Posterior vena cava (tissue), 2 donors: ENCODE results near the gene PLAC1. TPM values are rescaled to one million over a fixed set of nuclear protein-coding genes. Genes with fewer than 3 reads are reported as not detected.

Experiments used
- DNase-seq: peaks from one replicate; pipeline ENCODE4 v3.0.0-alpha.2; 2020; ENCODE audit warnings: low spot score
- intact Hi-C, 2 donors: fragments of 100-400 bp; cut with DNase I; formaldehyde crosslinking; loops; one replicate each; pipeline versions ENCODE4 v1.14.1 to v1.14.2; 2022 to 2023
- total RNA-seq, 2 donors: library from RNA; stranded (reverse); fragmentation: NEBNext Ultra II Directional; extraction: Animal tissue kit (Norgen Biotek cat#: 25700); gene quantifications; one replicate each; pipeline ENCODE4 v1.2.1, GENCODE V29; 2021
- donor health status: DM: yes; HTN: yes; CAD: no.
- donor health status: DM: yes; HTN: yes; CAD: no.

PLAC1 gene
- total RNA-seq, 2 donors from 2014 or later: not detected

DNA sequence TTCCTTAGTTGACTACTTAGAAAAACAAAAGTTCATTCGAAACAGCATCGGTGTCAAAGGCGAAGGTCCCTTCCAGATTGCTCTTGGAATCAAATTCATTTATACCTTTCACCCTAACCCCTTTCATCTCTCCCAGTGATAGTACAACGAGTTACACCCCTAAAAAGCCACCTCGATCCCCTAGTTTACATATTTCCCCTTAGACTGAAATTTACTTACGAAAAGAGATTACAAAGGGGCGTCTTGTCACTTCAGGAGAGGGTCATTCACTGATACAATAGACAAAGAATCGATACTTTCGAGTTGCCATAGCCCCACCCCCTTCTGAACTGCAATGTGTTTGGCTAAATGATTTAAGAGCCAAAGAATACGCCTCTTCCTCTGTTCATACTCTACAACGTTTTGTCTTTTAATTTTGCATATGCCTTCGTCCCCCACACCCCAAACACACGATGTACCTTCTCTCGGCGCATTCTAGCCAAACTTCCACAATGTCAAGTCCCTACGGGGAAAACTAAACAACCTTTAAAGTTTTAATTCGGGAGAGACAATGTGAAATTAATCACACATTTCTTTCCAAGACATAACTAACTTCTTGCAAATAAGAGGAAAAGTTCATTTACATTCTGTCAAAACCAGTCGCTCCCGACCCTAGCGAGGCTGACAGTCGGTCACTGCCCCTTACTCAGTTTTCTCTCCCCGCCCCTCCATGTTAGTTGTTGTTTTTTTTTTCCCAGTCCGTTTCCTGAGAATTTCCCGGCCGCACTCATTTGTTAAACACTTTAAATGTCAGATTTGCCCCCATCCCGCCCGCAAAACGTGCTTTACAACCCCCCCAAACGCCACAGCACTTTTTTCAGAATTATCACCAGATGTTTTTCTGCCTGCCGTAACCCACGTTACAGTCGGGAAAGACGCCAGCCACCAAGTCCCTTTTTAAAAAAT, 109.7 kb downstream of the PLAC1 start:
- intact Hi-C loops: no loop called here

DNA sequence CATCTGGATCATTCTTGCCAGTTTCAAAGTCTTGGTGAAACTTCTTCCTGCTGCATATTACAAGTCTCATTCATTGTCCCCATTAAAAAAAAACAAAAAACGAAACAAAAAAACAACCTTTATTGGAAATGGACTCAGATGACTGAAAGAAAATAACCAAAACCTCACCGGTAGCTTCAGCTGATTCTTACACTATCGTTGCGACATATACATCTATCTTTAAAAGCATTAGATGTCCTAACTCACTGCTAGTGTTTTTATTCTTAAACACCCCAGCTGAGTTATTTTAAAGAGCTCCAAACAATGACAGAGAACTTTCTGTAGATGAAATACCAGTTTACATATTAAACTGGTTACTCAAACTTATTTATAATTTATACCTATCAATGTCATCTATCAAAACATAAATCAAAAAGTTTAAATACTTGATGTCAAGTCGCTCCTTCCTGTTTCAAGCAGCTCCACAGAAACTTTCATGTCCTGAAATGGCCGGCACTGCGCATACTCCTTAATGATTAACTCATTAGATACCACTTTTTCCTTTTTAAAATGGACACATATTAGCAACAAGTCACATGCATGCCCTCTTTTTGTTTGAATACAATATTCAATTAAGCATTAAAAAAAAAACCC, 111.1 kb downstream of the PLAC1 start:
- DNase-seq: no peak
- intact Hi-C loops: no loop called here

More for the DNA sequence above, 109.7 kb downstream of the PLAC1 start:
- DNase-seq: no peak

DNA sequence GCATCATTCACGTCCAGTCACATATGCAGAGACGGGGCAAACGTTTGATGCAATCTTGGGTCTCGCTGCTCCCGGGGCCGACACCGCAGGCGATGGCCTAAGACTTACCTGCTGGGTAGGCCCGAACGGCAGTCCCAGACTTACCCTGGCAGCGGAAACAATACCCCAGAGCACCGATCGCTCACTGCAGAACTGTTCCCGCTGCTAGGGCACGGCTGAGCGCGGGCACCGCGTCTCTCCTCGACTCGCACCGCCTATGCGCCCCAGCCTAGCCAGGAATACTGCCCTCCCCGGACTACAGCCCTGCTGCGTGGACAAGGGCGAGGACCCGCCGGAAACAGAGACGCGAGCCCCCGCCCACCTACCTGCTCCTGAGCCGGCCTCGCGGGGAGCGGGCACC, 112.1 kb downstream of the PLAC1 start:
- DNase-seq: no peak
- intact Hi-C loops: no loop called here

DNA sequence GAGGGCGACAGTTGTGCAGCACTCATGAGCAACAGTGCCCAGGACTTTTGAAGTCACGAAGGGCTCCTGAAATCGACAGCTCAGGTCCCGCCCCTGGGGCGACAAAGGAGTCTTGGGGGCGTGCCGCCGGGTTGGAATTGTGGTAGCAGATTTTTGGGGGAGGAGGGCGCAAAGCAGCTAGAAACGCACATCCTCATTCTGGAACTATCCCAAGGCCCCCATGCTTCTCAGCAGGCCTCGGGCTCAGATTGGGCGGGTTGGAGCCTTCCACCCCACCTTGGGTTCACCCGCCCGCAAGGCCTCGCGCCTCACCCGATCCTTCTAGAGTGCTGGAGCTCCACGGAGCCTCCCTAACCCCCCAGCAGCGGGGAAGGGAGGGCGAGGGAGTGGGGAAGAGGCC, 112.8 kb downstream of the PLAC1 start:
- intact Hi-C loops: no loop called here
- DNase-seq: no peak

DNA sequence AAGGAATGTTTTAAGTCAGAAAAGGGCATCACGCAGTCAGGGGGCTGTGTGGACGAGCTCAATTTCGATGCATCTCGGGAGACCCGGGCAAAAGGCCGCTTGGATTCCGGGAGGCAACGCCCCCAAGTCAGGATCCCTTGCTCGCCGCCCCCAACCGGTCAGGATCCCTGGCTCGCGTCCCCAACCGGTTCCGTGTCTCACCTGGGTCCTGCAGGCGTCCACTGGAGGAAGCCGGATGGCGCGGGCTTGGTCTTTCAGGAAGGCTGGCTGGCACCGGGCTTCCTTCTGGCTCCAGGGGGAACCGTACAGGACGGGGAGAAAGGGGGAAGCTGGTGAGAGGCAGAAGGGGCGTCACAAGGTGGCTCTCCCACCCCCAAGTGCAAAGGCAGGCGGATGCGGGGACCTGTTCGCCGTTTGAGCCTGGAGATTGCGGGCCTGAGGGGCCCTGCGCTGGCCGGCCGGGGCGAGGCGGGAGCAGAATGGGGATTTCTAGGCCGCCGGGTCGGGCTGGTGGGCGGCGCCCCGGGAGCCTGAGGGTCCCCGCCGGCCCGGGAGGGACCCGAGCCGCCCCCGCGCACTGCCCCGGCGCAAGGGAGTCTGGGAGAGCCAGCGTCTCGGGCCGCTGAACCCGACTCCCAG, 113.6 kb downstream of the PLAC1 start:
- DNase-seq: peak; percentile 78

DNA sequence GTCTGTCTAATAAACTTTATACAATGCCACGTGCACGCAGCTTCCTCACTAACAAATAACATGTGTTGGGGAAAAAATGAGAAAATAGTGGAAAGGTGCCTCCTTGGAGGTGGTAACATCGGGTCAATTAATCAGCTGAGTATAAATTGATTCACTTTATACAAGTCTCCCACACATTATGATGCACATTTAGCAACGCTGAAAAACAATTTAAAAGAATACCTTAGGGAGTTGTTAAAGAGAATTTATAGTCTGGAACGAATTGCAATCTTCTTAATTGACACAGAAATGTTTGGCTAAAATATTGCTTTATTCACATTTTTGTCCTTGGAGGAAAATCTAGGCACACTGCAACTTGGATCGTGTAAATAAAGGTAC, 114.1 kb downstream of the PLAC1 start:
- intact Hi-C loops: no loop called here
- DNase-seq: no peak

More for the DNA sequence above, 113.6 kb downstream of the PLAC1 start:
- intact Hi-C loops: no loop called here

DNA sequence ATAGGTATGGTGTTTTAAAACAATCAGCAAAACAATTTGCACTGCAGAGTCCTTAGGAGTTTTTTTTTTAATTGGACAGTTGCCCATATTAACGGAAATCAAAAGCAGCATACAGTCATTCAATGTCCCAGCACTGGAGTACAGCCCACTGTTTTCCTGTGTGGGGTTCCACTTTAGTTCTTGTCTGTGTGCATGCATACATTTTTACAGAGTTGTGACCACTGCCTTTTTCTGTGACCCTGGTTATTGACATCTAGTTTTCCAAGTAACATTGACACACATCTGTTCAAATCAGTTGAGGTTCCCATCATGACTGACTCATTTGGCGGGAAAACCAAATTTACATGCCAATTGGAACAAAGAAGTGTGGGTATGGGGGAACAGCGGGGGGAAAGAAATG, 115.0 kb downstream of the PLAC1 start:
- intact Hi-C loops: no loop called here
- no peak for DNase-seq

DNA sequence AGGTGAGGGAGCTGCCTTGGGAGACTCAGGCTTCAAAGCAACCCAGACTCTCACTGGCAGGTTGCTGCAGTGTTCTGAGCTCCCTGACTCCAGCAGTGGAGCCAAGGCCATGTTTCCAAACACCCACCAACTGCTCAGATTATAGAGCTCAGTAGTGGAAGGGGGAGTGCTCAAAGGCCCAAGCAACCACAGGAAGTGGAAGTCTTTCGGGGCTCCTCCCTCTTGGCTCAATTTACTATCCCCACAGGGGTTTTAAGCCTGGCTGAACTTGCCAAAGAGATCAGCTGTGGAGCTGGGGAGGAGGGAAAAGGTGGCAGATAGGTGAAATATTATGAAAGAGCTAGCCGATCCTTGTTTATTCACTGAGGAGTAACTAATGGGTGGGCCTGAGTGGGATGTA, 115.8 kb downstream of the PLAC1 start:
- DNase-seq: no peak
- intact Hi-C loops: no loop called here

DNA sequence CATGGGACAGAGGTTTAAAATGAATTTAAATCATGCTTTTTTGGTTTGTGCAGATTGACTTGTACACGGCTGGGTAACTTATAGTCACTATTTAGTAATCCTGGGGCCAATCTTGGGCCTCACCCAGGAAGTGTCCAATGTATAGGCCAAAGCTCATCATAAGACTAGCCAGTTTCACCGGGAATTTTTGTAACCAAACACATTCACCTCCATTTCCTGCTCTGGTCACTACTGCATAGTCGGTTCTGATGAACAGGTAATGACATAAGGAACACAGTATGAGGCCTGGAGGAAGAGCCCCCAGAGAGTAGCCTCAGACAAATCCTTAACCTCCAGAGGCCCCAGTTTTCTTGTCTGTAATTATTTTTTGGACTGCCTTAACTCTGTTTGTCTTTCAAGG, 116.4 kb downstream of the PLAC1 start:
- intact Hi-C loops: no loop called here
- no peak for DNase-seq

DNA sequence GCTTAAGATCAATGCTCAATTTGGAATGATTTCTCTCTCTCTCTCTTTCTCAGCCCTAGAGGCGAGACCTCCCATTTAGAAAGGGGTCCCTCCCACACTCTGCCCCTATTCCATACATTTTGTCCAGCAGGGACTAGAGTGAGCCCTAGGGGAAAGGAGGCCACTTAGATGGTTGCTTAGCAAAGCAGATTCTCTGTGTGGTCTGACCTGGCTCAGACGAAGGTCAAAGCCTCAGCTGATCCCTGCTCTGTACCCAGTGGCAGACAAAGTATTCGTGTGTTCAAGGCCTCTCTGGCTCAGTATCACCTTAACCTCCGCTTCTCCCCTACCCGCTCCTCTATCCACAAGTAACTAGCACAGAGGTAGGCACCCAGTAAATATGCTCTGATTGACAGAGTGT, 120.0 kb downstream of the PLAC1 start:
- no peak for DNase-seq
- intact Hi-C loops: no loop called here

DNA sequence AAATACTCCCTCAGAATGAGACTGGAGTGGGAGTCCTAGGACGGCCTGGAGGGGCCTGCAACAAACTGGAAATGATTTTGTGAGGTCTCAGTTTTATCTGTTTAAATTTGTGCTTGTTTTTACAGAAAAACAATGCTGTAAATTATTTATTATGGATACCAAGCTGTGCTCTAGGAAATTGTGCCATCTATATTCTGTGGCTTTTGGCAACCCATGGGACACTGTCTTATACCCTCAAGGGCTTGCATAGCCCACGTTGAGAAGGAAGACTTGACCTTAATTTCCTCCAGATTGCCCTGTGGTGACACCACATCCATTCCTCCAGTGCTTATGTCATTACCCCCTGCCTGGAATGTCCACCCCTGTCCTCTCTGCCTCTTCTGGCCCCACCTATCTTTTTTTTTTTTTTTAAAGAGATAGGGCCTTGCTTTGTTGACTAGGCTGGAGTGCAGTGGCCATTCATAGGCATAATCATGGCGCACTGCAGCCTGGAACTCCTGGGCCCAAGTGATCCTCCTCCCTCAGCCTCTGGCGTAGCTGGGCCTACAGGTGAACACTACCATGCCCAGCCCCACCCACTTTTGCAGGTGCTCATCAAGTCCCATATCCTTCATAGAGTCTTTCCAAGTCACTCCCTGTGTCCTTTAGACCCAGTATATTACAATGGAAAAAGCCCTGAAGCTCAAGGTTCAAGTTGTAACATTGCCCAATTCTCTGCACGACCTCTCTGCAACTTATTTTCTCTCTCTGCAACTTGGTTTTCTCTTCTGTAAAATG, 120.9 kb downstream of the PLAC1 start:
- DNase-seq: no peak
- intact Hi-C loops: no loop called here

DNA sequence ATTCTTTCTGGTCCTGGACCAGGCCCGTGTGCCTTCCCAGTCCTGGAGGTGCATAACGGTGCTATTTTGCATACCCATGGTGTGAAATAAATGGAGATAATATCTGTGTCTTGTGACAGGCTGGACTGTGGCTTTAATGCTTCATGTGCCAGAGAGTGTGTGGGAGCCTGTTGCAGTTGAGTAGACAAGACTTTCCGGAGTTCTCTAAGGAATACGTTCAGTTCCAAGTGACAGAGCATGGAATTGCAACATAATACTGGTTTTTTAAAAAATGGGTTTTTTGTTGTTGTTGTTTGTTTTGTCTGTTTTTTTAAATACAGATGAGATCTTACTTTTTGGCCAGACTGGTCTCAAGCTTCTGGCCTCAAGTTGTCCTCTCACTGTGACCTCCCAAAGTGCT, 124.3 kb downstream of the PLAC1 start:
- DNase-seq: no peak
- intact Hi-C loops: no loop called here

DNA sequence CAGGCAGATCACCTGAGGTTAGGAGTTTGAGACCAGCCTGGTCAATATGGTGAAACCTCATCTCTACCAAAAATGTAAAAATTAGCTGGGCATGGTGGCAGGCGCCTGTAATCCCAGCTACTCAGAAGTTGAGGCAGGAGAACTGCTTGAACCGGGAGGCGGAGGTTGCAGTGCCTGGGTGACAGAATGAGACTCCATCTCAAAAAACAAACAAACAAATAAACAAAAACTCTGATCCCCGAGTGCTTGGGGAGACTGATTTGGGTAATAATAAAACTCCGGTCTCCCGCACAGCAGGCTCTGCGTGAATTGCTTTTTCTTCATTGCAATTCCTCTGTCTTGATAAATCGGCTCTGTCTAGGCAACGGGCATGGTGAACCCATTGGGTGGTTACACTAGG, 124.9 kb downstream of the PLAC1 start:
- no peak for DNase-seq
- intact Hi-C loops: no loop called here

DNA sequence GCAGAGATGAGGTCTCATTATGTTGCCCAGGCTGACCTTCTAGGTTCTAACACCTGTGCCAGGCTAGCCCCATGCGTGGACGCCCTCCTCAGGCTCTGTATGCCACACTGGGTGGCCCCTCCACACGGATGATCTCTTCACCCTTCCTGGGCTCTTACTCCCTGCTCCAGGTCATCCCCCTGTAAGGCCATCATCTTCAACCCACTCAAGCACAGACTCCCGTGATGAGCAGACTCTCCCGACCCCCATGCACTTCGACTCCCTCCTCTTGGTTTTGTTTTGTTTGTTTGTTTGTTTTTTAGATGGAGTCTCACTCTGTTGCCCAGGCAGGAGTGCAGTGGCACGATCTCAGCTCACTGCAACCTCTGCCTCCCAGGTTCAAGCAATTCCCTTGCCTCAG, 127.4 kb downstream of the PLAC1 start:
- intact Hi-C loops: no loop called here
- no peak for DNase-seq

DNA sequence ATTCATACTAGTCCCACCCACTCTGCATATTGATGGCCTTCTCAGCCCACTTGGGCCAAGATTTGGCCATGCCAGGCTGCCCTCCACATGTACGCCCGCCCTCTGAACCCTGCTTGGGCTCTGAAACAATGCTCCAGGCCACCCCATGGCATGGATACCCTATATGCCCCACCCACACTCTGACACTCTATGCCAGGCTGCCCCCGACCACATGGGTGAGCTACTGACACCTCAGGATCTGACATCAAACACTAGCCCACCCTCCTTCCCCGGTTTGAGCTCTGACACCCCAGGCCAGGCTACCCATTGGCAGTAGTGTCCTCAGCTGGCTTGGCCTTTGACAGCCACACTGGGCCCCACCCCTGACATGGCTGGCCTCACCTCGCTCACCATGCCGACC, 128.8 kb downstream of the PLAC1 start:
- intact Hi-C loops: no loop called here
- no peak for DNase-seq

DNA sequence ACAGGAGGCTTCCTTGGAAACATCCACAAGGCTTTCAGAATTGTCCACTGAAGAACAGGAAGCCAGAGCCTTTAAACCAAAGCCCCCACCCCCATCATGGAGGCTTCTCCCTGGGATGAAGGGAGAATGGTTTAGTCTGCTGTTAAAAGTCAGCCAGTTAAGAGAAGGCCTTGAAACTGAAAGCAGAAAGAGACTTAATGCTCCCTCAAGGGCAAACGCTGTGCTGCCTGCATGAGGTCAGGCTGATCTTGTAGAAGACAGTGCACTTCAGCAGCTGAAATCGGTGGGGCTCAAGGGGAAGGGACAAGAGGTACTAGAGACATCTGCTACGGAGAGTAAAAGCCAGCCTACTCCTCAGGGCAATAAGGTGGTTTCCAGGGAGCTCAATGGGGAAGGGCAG, 129.3 kb downstream of the PLAC1 start:
- no peak for DNase-seq
- intact Hi-C loops: no loop called here

DNA sequence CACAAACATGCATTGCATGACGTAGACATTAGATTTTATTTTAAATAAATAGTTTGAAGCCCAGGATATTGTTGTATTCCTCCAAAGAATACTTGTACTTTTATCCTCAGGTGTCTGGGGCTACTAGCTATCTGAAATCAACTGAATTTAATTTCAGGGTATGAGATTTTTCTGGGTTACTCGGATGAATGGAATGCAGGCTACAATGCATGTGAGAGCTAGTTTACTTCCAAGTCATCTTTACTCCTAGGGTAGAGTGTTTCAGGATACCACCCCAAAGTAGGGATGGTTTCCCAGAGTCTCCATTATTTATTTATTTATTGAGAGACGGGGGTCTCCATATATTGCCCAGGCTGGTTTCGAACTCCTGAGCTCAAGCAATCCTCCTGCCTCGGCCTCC, 131.9 kb downstream of the PLAC1 start:
- DNase-seq: no peak
- intact Hi-C loops: no loop called here

DNA sequence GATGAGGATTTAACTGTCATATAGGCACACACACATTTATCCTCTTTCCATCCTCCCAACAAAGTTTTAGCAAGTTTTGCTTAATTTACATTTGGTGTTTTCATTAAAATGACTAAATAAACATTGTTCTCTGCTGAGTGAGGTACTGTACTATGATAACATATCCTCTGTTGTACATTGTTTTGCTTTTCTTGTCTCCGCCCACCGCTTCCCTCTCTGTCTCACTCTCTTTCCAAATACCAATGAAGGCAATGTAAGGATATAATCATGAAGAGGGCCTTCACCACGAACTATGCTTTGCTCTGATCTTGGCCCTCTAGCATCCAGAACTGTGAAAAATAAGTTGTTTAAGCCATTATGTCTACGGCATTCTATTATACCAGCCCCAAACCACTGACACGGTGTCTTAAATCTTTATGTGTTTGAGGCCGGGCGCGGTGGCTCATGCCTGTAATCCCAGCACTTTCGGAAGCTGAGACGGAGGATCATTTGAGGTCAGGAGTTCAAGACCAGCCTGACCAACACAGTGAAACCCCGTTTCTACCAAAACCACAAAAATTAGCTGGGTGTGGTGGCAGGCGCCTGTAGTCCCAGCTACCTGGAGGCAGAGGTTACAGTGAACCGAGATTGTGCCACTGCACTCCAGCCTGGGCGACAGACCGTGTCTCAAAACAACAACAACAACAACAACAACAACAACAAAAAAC, 133.0 kb downstream of the PLAC1 start:
- no peak for DNase-seq
- intact Hi-C loops: no loop called here

DNA sequence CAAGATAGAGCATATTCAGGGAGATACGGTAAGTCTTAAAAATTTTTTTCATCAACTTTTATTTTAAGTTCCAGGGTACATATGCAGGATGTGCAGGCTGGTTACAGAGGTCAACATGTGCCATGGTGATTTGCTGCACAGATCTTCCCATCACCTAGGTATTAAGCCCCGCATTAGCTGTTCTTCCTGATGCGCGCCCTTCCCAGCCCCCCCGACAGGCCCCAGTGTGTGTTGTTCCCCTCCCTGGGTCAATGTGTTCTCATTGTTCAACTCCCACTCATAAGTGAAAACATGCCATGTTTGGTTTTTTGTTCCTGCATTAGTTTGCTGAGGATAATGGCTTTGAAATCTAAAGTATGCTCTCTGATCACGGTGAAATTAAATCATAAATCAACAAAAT, 134.1 kb downstream of the PLAC1 start:
- no peak for DNase-seq
- intact Hi-C loops: no loop called here
